Measurements from ENCODE around the gene VAMP7. TPM values are rescaled to one million over a fixed set of nuclear protein-coding genes. Genes with fewer than 3 reads are reported as not detected.
"Not testable (repeated sequence)": the region's sequence is repeated elsewhere in the genome, so short reads cannot be mapped to it uniquely, and the experiment has no call there.

The VAMP7 gene
- total RNA-seq, 1 experiment from 2014 or later, result 60.2 TPM

DNA sequence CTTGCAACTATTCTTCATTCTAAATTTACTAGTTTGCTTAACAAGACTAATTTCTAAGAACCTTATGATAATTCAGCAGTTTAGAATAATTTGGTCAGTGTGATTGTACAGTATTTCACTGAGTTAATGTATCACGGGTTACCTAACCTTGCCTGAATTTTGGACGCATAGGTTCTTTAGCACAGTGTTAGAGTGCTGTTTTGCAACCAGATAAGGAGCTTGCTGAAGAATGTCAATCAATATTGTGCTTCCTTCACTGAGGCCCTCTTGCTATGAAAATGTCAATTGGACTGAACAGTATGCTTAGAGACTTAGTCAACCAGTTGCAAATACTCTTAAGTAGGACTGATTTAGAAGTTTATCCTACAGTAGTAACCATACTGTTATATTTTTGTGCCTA, 19.6 kb downstream of the VAMP7 start:
- no peaks in the 10 kb centered on the region for H3K9me3 ChIP-seq (ENCODE audit: insufficient read depth, low read depth)
- no peak overlapping the region for H3K4me3 ChIP-seq
- BruUV-seq (replicated peaks), result no TSS peak
- intact Hi-C loops (cut with micrococcal nuclease; ENCODE audit: unreplicated experiment), result no loop called here
- no peaks in the 10 kb centered on the region for H3F3A ChIP-seq (ENCODE audit: insufficient read depth, low read depth)
- no peak overlapping the region for H3K4me2 ChIP-seq
- H2AFZ ChIP-seq, result no peak overlapping the region
- H4K20me1 ChIP-seq (ENCODE audit: insufficient read depth), result no peaks in the 10 kb centered on the region
- DNase-seq, result no peak
- H3K9me2 ChIP-seq (ENCODE audit: insufficient read depth), result no peaks in the 10 kb centered on the region
- H3K79me2 ChIP-seq (ENCODE audit: low read depth), result no peaks in the 10 kb centered on the region
- ChIA-PET POLR2A (ENCODE audit: unreplicated experiment) (no interaction called here), CTCF (no interaction called here)
- H3K4me1 ChIP-seq (replicated peaks; ENCODE audit: insufficient read depth), result no peaks in the 10 kb centered on the region
- H3K36me3 ChIP-seq (ENCODE audit: low read depth), result no peaks in the 10 kb centered on the region
- no peaks in the 10 kb centered on the region for H3K27me3 ChIP-seq (ENCODE audit: insufficient read depth, low read depth)
- no peak overlapping the region for H3K27ac ChIP-seq
- no peak for TF ChIP-seq EZH2 (IDR thresholded peaks at IDR 0.05; ENCODE audit: low read depth)
- TF ChIP-seq, protein P1, sequence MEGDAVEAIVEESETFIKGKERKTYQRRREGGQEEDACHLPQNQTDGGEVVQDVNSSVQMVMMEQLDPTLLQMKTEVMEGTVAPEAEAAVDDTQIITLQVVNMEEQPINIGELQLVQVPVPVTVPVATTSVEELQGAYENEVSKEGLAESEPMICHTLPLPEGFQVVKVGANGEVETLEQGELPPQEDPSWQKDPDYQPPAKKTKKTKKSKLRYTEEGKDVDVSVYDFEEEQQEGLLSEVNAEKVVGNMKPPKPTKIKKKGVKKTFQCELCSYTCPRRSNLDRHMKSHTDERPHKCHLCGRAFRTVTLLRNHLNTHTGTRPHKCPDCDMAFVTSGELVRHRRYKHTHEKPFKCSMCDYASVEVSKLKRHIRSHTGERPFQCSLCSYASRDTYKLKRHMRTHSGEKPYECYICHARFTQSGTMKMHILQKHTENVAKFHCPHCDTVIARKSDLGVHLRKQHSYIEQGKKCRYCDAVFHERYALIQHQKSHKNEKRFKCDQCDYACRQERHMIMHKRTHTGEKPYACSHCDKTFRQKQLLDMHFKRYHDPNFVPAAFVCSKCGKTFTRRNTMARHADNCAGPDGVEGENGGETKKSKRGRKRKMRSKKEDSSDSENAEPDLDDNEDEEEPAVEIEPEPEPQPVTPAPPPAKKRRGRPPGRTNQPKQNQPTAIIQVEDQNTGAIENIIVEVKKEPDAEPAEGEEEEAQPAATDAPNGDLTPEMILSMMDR (conservative IDR thresholded peaks at IDR 0.05), result no peak

GRCh38 chrX:155907661-155908060, 26.5 kb downstream of the VAMP7 start:
- H2AFZ ChIP-seq; H3K4me3 ChIP-seq; H3K9me3 ChIP-seq (ENCODE audit: insufficient read depth, low read depth); H3K36me3 ChIP-seq (ENCODE audit: low read depth); H3K4me2 ChIP-seq; POLR2A ChIA-PET (ENCODE audit: unreplicated experiment); H3K27ac ChIP-seq; H3K4me1 ChIP-seq (replicated peaks; ENCODE audit: insufficient read depth); H4K20me1 ChIP-seq (ENCODE audit: insufficient read depth); intact Hi-C loops (cut with micrococcal nuclease; ENCODE audit: unreplicated experiment); H3K27me3 ChIP-seq (ENCODE audit: insufficient read depth, low read depth); H3F3A ChIP-seq (ENCODE audit: insufficient read depth, low read depth); CTCF ChIA-PET; H3K79me2 ChIP-seq (ENCODE audit: low read depth); BruUV-seq (replicated peaks); DNase-seq; H3K9me2 ChIP-seq (ENCODE audit: insufficient read depth): not testable (repeated sequence)

DNA sequence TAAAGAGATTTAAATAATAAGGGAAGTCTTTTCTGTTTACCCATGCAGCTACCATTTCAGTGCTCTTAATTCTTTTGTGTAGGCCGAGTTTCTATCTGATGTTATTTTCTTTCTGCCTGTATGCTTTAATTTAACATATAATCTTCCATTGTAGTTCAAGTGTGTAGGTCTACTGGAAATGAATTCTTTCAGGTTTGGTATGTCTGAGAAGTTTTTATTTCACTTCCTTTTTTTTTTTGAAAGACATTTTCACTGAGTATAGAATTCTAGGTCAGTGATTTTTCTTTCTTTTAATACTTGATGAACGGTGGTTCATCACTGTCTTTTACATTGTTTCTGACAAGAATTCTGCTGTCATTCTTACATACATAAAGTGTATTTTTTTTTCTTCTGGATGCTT, 42.1 kb downstream of the VAMP7 start:
- CTCF ChIA-PET, result no interaction called here

DNA sequence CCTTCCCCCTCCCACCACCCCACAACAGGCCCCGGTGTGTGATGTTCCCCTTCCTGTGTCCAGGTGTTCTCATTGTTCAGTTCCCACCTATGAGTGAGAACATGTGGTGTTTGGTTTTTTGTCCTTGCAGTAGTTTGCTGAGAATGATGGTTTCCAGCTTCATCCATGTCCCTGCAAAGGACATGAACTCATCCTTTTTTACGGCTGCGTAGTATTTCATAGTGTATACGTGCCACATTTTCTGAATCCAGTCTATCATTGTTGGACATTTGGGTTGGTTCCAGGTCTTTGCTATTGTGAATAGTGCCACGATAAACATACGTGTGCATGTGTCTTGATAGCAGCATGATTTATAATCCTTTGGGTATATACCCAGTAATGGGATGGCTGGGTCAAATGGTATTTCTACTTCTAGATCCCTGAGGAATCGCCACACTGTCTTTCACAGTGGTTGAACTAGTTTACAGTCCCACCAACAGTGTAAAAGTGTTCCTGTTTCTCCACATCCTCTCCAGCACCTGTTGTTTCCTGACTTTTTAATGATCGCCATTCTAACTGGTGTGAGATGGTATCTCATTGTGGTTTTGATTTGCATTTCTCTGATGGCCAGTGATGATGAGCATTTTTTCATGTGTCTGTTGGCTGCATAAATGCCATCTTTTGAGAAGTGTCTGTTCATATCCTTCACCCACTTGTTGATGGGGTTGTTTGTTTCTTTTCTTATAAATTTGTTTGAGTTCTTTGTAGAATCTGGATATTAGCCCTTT, 49.9 kb downstream of the VAMP7 start:
- H4K20me1 ChIP-seq (ENCODE audit: insufficient read depth); BruUV-seq (replicated peaks); H3K4me1 ChIP-seq (replicated peaks; ENCODE audit: insufficient read depth); intact Hi-C loops (cut with micrococcal nuclease; ENCODE audit: unreplicated experiment); H3F3A ChIP-seq (ENCODE audit: insufficient read depth, low read depth); H3K4me3 ChIP-seq; H3K36me3 ChIP-seq (ENCODE audit: low read depth); H2AFZ ChIP-seq; H3K4me2 ChIP-seq; H3K79me2 ChIP-seq (ENCODE audit: low read depth); POLR2A ChIA-PET (ENCODE audit: unreplicated experiment); DNase-seq; H3K27me3 ChIP-seq (ENCODE audit: insufficient read depth, low read depth); H3K27ac ChIP-seq; CTCF ChIA-PET; H3K9me2 ChIP-seq (ENCODE audit: insufficient read depth); H3K9me3 ChIP-seq (ENCODE audit: insufficient read depth, low read depth): not testable (repeated sequence)

More for the DNA sequence above, 42.1 kb downstream of the VAMP7 start:
- Histone ChIP-seq H3K4me1 (replicated peaks; ENCODE audit: insufficient read depth) (no peaks in the 10 kb centered on the region), H3K27me3 (ENCODE audit: insufficient read depth, low read depth) (no peaks in the 10 kb centered on the region), H3K9me2 (ENCODE audit: insufficient read depth) (no peaks in the 10 kb centered on the region), H3K79me2 (ENCODE audit: low read depth) (no peaks in the 10 kb centered on the region), H3K27ac (no peak overlapping the region), H3K9me3 (ENCODE audit: insufficient read depth, low read depth) (no peaks in the 10 kb centered on the region), H4K20me1 (ENCODE audit: insufficient read depth) (no peaks in the 10 kb centered on the region), H3K4me3 (no peak overlapping the region), H2AFZ (no peak overlapping the region), H3K4me2 (no peak overlapping the region), H3K36me3 (ENCODE audit: low read depth) (no peaks in the 10 kb centered on the region; the same call in 1 of the 2 replicates), H3F3A (ENCODE audit: insufficient read depth, low read depth) (no peaks in the 10 kb centered on the region)
- intact Hi-C loops (cut with micrococcal nuclease; ENCODE audit: unreplicated experiment), result no loop called here
- POLR2A ChIA-PET (ENCODE audit: unreplicated experiment), result no interaction called here
- TF ChIP-seq, protein P1 (conservative IDR thresholded peaks at IDR 0.05), result no peak
- no peak for TF ChIP-seq EZH2 (IDR thresholded peaks at IDR 0.05; ENCODE audit: low read depth)
- no peak for DNase-seq
- BruUV-seq (replicated peaks), result no TSS peak

Data from PC-9 (cell line).